ENCODE results near the gene EEF2K. TPM values are rescaled to one million over a fixed set of nuclear protein-coding genes. Genes with fewer than 3 reads are reported as not detected.

The EEF2K gene
- total RNA-seq, 2 donors from 2014 or later: 9.8 to 15.8 TPM

GRCh38 chr16:22318690-22319358 lies 112.7 kb downstream of the EEF2K start:
- Mint-ChIP-seq H3K4me1 (no peaks in the 10 kb centered on the region), H3K27ac (peak overlapping the region; percentile 64), H3K4me3 (no peak overlapping the region), H3K9me3 (no peaks in the 10 kb centered on the region), H3K36me3 (ENCODE audit: low read depth) (peaks cover 56% of the 10 kb centered on the region), H3K27me3 (ENCODE audit: insufficient read depth) (no peaks in the 10 kb centered on the region)
- 91% methylated on average over 9 to 17 of the region's 18 CpGs for WGBS, 2 experiments (ENCODE audit: insufficient coverage in 1 of 2, insufficient read length in 1 of 2)
- no peaks in the 10 kb centered on the region for H3K4me1 ChIP-seq (ENCODE audit: control insufficient read depth, insufficient read depth, low read length)
- H3K27ac ChIP-seq (ENCODE audit: low read depth, low read length): no peak overlapping the region
- no peaks in the 10 kb centered on the region for H3K9me3 ChIP-seq (ENCODE audit: control insufficient read depth, low read length)
- H3K9ac ChIP-seq (ENCODE audit: extremely low read depth, low read length, poor library complexity, severe bottlenecking): no peak overlapping the region
- no peak overlapping the region for H3K4me3 ChIP-seq (ENCODE audit: low read length)
- peak; percentile 91 for DNase-seq
- peak; percentile 83 for TF ChIP-seq CTCF (conservative IDR thresholded peaks at IDR 0.05)
- H3K36me3 ChIP-seq (ENCODE audit: control insufficient read depth, insufficient read depth, low read length): peaks cover 76% of the 10 kb centered on the region
- H3K27me3 ChIP-seq (ENCODE audit: control insufficient read depth, insufficient read depth, low read length, poor library complexity, severe bottlenecking): no peaks in the 10 kb centered on the region

- Mint-ChIP-seq H3K27ac (peak overlapping the region; percentile 25), H3K4me1 (no peaks in the 10 kb centered on the region), H3K4me3 (no peak overlapping the region), H3K36me3 (ENCODE audit: low read depth) (peaks cover 59% of the 10 kb centered on the region), H3K9me3 (no peaks in the 10 kb centered on the region), H3K27me3 (ENCODE audit: insufficient read depth) (no peaks in the 10 kb centered on the region)
- peak; percentile 41 for DNase-seq
- H3K9ac ChIP-seq (ENCODE audit: extremely low read depth, low read length, poor library complexity, severe bottlenecking): no peak overlapping the region
- no peaks in the 10 kb centered on the region for H3K9me3 ChIP-seq (ENCODE audit: control insufficient read depth, low read length)
- WGBS, 2 experiments (ENCODE audit: insufficient coverage in 1 of 2, insufficient read length in 1 of 2): 70 to 81% methylated on average over 4 to 13 of the region's 13 CpGs
- H3K27me3 ChIP-seq (ENCODE audit: control insufficient read depth, insufficient read depth, low read length, poor library complexity, severe bottlenecking): no peaks in the 10 kb centered on the region
- no peak for TF ChIP-seq CTCF (conservative IDR thresholded peaks at IDR 0.05)
- peaks cover 66% of the 10 kb centered on the region for H3K36me3 ChIP-seq (ENCODE audit: control insufficient read depth, insufficient read depth, low read length)
- peak overlapping the region; percentile 13 for H3K27ac ChIP-seq (ENCODE audit: low read depth, low read length)
- no peak overlapping the region for H3K4me3 ChIP-seq (ENCODE audit: low read length)
- H3K4me1 ChIP-seq (ENCODE audit: control insufficient read depth, insufficient read depth, low read length): no peaks in the 10 kb centered on the region
Observed at GRCh38 chr16:22320572-22321339, 114.7 kb downstream of the EEF2K start.

- Histone ChIP-seq H3K27me3 (ENCODE audit: control insufficient read depth, insufficient read depth, low read length, poor library complexity, severe bottlenecking) (no peaks in the 10 kb centered on the region), H3K9ac (ENCODE audit: extremely low read depth, low read length, poor library complexity, severe bottlenecking) (peak overlapping the region; percentile 7), H3K27ac (ENCODE audit: low read depth, low read length) (no peak overlapping the region), H3K4me1 (ENCODE audit: control insufficient read depth, insufficient read depth, low read length) (no peaks in the 10 kb centered on the region), H3K4me3 (ENCODE audit: low read length) (no peak overlapping the region), H3K36me3 (ENCODE audit: control insufficient read depth, insufficient read depth, low read length) (peaks cover 62% of the 10 kb centered on the region), H3K9me3 (ENCODE audit: control insufficient read depth, low read length) (no peaks in the 10 kb centered on the region)
- H3K36me3 Mint-ChIP-seq (ENCODE audit: low read depth): peaks cover 58% of the 10 kb centered on the region
- no peaks in the 10 kb centered on the region for H3K27me3 Mint-ChIP-seq (ENCODE audit: insufficient read depth)
- peak; percentile 98 for TF ChIP-seq CTCF (conservative IDR thresholded peaks at IDR 0.05)
- no peak overlapping the region for H3K4me3 Mint-ChIP-seq
- no peaks in the 10 kb centered on the region for H3K4me1 Mint-ChIP-seq
- peak overlapping the region; percentile 68 for H3K27ac Mint-ChIP-seq
- WGBS, 2 experiments (ENCODE audit: insufficient coverage in 1 of 2, insufficient read length in 1 of 2): 61% methylated on average over 13 to 16 of the region's 16 CpGs
- DNase-seq: peak; percentile 85
- no peaks in the 10 kb centered on the region for H3K9me3 Mint-ChIP-seq
Observed at GRCh38 chr16:22321340-22322001, 115.4 kb downstream of the EEF2K start.

All from endodermal cell (in vitro differentiated cells).